Activated CD4-positive, alpha-beta memory T cell treated with anti-CD3 and anti-CD28 coated beads for 36 hours (primary cell): Measurements from ENCODE around the gene CFAP61. TPM values are rescaled to one million over a fixed set of nuclear protein-coding genes. Genes with fewer than 3 reads are reported as not detected.
"Not testable (repeated sequence)": the region's sequence is repeated elsewhere in the genome, so short reads cannot be mapped to it uniquely, and the experiment has no call there.

Experiments used
- CTCF ChIA-PET: fragments of 350-600 bp; sonication (Branson Sonifier 250); formaldehyde crosslinking; loops from one replicate; lab custom pipeline; 2021; ENCODE audit warnings: antibody characterized with exemption, inconsistent platforms; lab: Charles Lee
- POLR2A ChIA-PET: fragments of 350-600 bp; sonication (Branson Sonifier 250); formaldehyde crosslinking; loops from one replicate; lab custom pipeline; 2021; ENCODE audit warnings: antibody characterized with exemption; lab: Charles Lee
- DNase-seq: peaks from one replicate; pipeline ENCODE4 v3.0.0-alpha.2; 2020
- H3K27ac Mint-ChIP-seq: one replicate; pipeline ENCODE4 v1.8.0; 2021; ENCODE audit warnings: mixed read lengths
- H3K27me3 Mint-ChIP-seq: one replicate; pipeline ENCODE4 v1.8.0; 2021; ENCODE audit warnings: mixed read lengths
- H3K36me3 Mint-ChIP-seq: one replicate; pipeline ENCODE4 v1.8.0; 2021; ENCODE audit warnings: mixed read lengths
- H3K4me1 Mint-ChIP-seq: one replicate; pipeline ENCODE4 v1.8.0; 2021; ENCODE audit warnings: low read depth, mixed read lengths
- H3K4me3 Mint-ChIP-seq: one replicate; pipeline ENCODE4 v1.8.0; 2021; ENCODE audit warnings: mild to moderate bottlenecking, mixed read lengths
- H3K9me3 Mint-ChIP-seq: one replicate; pipeline ENCODE4 v1.8.0; 2021; ENCODE audit warnings: mixed read lengths
- intact Hi-C: fragments of 100-400 bp; cut with micrococcal nuclease; formaldehyde crosslinking; loops from one replicate; pipeline ENCODE4 v1.15.1; 2023
- total RNA-seq, 2 experiments: library from RNA; stranded (reverse); gene quantifications; one replicate each; pipeline ENCODE4 v1.2.3, GENCODE V29; 2021

Gene CFAP61
- total RNA-seq, 2 experiments from 2014 or later: not detected

DNA sequence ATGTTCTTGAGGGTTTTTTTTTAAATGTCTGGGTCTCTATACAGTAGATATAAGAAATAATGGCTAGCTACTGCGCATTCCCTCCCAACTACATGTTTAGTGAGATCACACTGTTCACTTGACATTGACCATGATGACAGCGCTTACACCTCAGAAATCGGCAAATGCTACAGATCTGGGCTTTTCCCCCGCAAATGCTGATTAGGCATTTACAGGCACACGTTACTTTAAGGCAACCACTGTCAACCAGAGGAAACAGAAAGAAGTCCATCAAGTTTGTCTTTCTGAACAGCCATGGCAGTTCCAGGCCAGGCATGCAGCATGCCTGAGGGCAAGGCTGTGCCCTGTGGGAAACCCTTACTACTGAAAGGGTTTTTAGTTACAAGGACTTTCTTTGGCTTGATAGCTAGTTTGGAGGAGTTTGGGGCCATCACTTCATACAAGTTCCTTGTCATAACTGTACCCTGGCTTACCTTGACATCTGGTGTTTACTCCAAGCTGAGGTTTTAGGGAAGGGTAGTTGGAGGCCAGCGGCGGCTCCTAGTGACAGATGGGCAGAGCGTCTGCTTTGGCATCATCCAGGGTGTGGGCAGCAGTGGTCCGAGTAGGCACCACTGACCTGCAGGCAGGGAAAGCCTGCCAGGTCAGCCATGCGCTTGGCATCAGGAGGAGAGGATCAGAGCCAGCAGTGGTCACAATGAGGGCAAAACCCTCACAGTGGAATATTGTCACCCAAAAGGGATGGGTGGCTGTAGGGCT, 43.0 kb downstream of the CFAP61 start:
- Mint-ChIP-seq H3K4me3 (no peak overlapping the region), H3K27ac (no peak overlapping the region), H3K9me3 (no peaks in the 10 kb centered on the region), H3K36me3 (no peaks in the 10 kb centered on the region), H3K27me3 (peaks cover 11% of the 10 kb centered on the region), H3K4me1 (no peaks in the 10 kb centered on the region)
- POLR2A ChIA-PET: no interaction called here
- intact Hi-C loops: no loop called here
- DNase-seq: no peak
- CTCF ChIA-PET: no interaction called here

DNA sequence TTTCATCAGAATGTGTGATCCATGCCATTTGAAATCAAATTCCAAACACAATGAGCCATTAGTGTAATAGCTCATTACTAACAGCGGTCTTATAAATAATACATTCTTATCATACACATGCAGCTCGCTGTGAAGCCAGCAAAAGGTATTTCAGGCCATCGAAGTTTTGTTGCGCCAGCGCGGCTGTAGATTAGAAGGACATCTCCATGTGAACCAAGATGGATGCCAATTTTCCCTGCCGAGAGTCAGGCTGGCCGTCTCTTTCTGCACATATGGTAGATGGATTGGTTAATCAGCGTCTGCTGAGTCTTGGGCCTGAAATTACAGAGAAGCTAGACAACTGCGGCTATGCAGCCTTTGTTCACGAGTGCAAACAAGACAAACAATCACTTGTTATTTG, 44.1 kb downstream of the CFAP61 start:
- H3K9me3 Mint-ChIP-seq: no peaks in the 10 kb centered on the region
- ChIA-PET CTCF (interaction anchor here (0.9 kb wide), 1 partner anchor 497 kb away, joined by 3 read pairs; no protein-coding TSS in a partner anchor), POLR2A (no interaction called here)
- H3K36me3 Mint-ChIP-seq: no peaks in the 10 kb centered on the region
- intact Hi-C loops: no loop called here
- H3K4me1 Mint-ChIP-seq: no peaks in the 10 kb centered on the region
- H3K27ac Mint-ChIP-seq: no peak overlapping the region
- peaks cover 8% of the 10 kb centered on the region for H3K27me3 Mint-ChIP-seq
- DNase-seq: no peak
- H3K4me3 Mint-ChIP-seq: no peak overlapping the region

DNA sequence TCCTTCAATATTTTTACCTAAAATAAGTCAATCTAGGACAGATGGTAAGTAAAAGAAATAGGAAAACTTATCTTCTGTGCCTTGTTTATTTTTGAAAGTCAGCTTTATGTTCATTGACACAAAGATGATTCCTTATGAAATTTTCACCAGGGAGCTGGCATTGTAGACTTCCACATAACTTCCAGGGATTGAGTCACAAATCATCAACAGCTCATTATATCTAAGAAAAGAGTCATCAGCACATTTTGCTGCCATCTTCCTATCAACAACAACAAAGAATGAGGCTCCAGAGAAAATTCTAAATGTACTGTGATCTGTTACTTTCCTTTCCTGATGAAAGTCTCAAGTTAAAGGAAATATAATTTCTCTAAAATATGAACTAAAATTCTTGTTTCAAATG, 48.5 kb downstream of the CFAP61 start:
- intact Hi-C loops: no loop called here
- no peaks in the 10 kb centered on the region for H3K9me3 Mint-ChIP-seq
- ChIA-PET POLR2A (no interaction called here), CTCF (interaction anchor here (1.1 kb wide), 1 partner anchor 760 kb away, joined by 3 read pairs; no protein-coding TSS in a partner anchor)
- H3K27ac Mint-ChIP-seq: no peak overlapping the region
- DNase-seq: no peak
- H3K4me1 Mint-ChIP-seq: no peaks in the 10 kb centered on the region
- H3K36me3 Mint-ChIP-seq: no peaks in the 10 kb centered on the region
- H3K27me3 Mint-ChIP-seq: peaks cover 10% of the 10 kb centered on the region
- H3K4me3 Mint-ChIP-seq: no peak overlapping the region

GRCh38 chr20:20102163-20102562, 49.8 kb downstream of the CFAP61 start:
- peaks cover 10% of the 10 kb centered on the region for H3K27me3 Mint-ChIP-seq
- H3K4me1 Mint-ChIP-seq: no peaks in the 10 kb centered on the region
- POLR2A ChIA-PET: interaction anchor here (0.5 kb wide), 1 partner anchor 50 kb away, joined by 3 read pairs; no protein-coding TSS in a partner anchor
- H3K36me3 Mint-ChIP-seq: no peaks in the 10 kb centered on the region
- intact Hi-C loops: no loop called here
- no peak for DNase-seq
- H3K27ac Mint-ChIP-seq: no peak overlapping the region
- CTCF ChIA-PET: interaction anchor here (1.1 kb wide), 1 partner anchor 19 kb away, joined by 3 read pairs; no protein-coding TSS in a partner anchor
- no peaks in the 10 kb centered on the region for H3K9me3 Mint-ChIP-seq
- H3K4me3 Mint-ChIP-seq: no peak overlapping the region

DNA sequence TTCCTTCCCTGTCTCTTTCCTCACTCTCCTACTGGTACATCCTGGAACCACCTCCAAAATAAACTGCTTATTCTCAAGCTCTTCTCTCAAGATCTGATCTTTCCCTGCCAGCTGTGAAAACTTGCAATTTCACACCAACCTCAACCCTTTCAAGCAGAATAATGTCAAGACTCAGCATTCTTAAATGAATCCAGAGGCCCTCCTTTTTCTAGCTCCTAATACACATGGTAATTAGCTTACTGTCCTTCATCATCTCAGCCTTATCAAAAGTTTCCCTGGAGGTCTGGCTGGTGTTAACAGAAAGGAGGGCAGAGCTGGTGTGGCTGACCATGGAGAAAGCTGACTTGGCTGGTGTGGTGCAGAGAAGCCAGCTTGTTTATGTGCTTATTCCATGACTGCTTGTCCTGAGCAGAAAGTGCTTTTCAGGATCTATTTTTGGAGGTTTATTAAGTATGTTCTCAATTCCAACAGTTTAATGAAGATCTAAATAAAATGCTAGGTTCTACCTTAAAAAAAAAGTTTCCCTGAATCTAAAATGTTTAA, 50.5 kb downstream of the CFAP61 start:
- Mint-ChIP-seq H3K36me3 (no peaks in the 10 kb centered on the region), H3K27me3 (peaks cover 5% of the 10 kb centered on the region), H3K27ac (no peak overlapping the region), H3K4me3 (no peak overlapping the region), H3K9me3 (no peaks in the 10 kb centered on the region), H3K4me1 (no peaks in the 10 kb centered on the region)
- DNase-seq: no peak
- POLR2A ChIA-PET: interaction anchor here (0.5 kb wide), 1 partner anchor 49 kb away, joined by 3 read pairs; no protein-coding TSS in a partner anchor
- CTCF ChIA-PET: interaction anchor here (1.1 kb wide), 1 partner anchor 19 kb away, joined by 3 read pairs; no protein-coding TSS in a partner anchor
- intact Hi-C loops: no loop called here

- Mint-ChIP-seq H3K36me3 (no peaks in the 10 kb centered on the region), H3K4me3 (no peak overlapping the region), H3K9me3 (no peaks in the 10 kb centered on the region), H3K4me1 (no peaks in the 10 kb centered on the region), H3K27ac (no peak overlapping the region), H3K27me3 (peaks cover 2% of the 10 kb centered on the region)
- ChIA-PET POLR2A (no interaction called here), CTCF (no interaction called here)
- intact Hi-C loops: no loop called here
- no peak for DNase-seq
Observed at GRCh38 chr20:20103486-20103885, 51.2 kb downstream of the CFAP61 start.

- H3K4me3 Mint-ChIP-seq: not testable (repeated sequence)
Observed at GRCh38 chr20:20123187-20123586, 70.9 kb downstream of the CFAP61 start.

DNA sequence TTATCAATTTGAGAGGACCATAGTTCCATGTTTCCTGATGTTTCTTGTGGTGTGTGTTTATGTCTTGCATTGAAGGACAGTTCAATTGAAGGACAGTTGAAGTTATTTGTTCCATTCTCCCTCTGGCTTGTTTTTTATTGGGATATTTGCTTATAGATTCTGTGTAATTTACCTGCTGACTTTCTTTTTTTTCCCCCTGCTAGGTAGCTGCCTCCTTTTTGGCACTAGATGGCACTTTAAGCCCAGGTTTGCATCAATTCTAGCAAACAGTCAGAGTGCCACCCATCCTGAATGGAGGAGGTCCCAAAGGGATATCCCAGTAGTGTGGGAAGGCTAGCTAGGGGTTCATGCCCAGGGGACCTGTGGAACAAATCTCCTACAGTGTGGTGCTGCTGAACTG, 78.1 kb downstream of the CFAP61 start:
- no peaks in the 10 kb centered on the region for H3K4me1 Mint-ChIP-seq
- POLR2A ChIA-PET: no interaction called here
- intact Hi-C loops: loop anchor here (5.0 kb wide), 1 partner anchor 462 kb away; no protein-coding TSS in a partner anchor
- H3K27me3 Mint-ChIP-seq: peaks cover 17% of the 10 kb centered on the region
- H3K4me3 Mint-ChIP-seq: no peak overlapping the region
- H3K36me3 Mint-ChIP-seq: peaks cover 2% of the 10 kb centered on the region
- CTCF ChIA-PET: interaction anchor here (0.6 to 1.5 kb wide), 2 partner anchors 431 to 464 kb away, joined by 3 to 13 read pairs; no protein-coding TSS in a partner anchor
- no peak overlapping the region for H3K27ac Mint-ChIP-seq
- DNase-seq: no peak
- H3K9me3 Mint-ChIP-seq: peaks cover 8% of the 10 kb centered on the region

More at GRCh38 chr20:20123187-20123586, 70.9 kb downstream of the CFAP61 start:
- H3K27me3 Mint-ChIP-seq, DNase-seq, H3K36me3 Mint-ChIP-seq, POLR2A ChIA-PET, intact Hi-C loops, CTCF ChIA-PET, H3K4me1 Mint-ChIP-seq, H3K27ac Mint-ChIP-seq, H3K9me3 Mint-ChIP-seq: not testable (repeated sequence)

DNA sequence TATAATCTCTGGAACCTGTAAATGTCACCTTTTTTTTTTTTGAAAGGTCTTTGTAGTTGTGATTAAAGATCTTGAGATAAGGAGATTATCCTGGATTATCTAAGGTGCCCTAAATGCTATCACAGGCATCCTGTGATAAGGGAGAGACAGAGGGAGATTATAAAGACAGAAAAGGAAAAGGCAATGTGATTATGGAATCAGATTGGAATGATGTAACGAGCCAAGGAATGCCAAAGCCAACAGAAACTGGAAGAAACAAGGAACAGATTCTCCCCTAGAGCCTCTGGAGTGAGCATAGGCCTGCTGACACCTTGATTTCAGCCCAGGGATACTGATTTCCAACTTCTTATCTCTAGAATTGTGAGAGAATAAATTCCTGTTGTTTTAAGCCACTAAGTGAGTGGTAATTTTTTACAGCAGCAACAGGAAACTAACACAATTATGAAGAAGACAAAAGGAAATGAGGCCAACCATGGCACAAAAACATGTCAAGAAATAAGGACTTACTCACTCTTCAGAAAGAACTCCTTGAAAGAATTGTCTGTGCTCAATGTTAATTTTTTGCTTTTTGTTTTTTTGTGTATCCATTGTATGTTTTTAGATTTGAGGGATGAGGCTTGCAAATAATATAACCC, 82.7 kb downstream of the CFAP61 start:
- ChIA-PET POLR2A (no interaction called here), CTCF (no interaction called here)
- no peak for DNase-seq
- peaks cover 2% of the 10 kb centered on the region for H3K36me3 Mint-ChIP-seq
- peaks cover 8% of the 10 kb centered on the region for H3K9me3 Mint-ChIP-seq
- peaks cover 9% of the 10 kb centered on the region for H3K27me3 Mint-ChIP-seq
- H3K4me3 Mint-ChIP-seq: no peak overlapping the region
- intact Hi-C loops: loop anchor here (5.0 kb wide), 1 partner anchor 457 kb away; no protein-coding TSS in a partner anchor
- H3K4me1 Mint-ChIP-seq: no peaks in the 10 kb centered on the region
- no peak overlapping the region for H3K27ac Mint-ChIP-seq

- no peaks in the 10 kb centered on the region for H3K4me1 Mint-ChIP-seq
- H3K9me3 Mint-ChIP-seq: peaks cover 5% of the 10 kb centered on the region
- intact Hi-C loops: no loop called here
- H3K36me3 Mint-ChIP-seq: no peaks in the 10 kb centered on the region
- H3K27me3 Mint-ChIP-seq: no peaks in the 10 kb centered on the region
- CTCF ChIA-PET: no interaction called here
- H3K4me3 Mint-ChIP-seq: no peak overlapping the region
- H3K27ac Mint-ChIP-seq: no peak overlapping the region
- POLR2A ChIA-PET: no interaction called here
- DNase-seq: no peak
Observed at GRCh38 chr20:20136313-20136712, 84.0 kb downstream of the CFAP61 start.

DNA sequence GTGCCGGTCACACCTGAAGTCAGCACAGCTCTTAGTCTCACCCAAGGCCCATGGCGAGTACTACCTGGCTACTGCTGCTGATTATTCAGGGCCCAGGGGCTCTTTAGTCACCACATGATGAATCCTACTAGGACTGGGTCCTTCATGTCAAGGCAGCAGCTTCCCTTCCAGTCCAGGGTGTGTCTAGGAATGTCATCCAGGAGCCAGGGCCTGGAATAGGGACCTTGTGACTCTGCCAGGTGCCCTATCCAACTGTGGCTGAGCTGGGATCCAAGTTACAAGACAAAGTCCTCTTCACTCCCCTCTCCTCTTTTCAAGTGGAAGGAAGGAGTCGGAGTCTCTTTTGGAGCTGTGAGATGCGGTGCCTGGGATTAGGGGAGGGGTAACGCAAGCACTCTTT, 85.5 kb downstream of the CFAP61 start:
- Mint-ChIP-seq H3K27ac (no peak overlapping the region), H3K9me3 (peaks cover 5% of the 10 kb centered on the region), H3K4me1 (no peaks in the 10 kb centered on the region), H3K27me3 (no peaks in the 10 kb centered on the region), H3K4me3 (no peak overlapping the region), H3K36me3 (no peaks in the 10 kb centered on the region)
- intact Hi-C loops: no loop called here
- no peak for DNase-seq
- CTCF ChIA-PET: no interaction called here
- POLR2A ChIA-PET: no interaction called here
